NCI-H1436 (cell line): ENCODE results near the gene TRAPPC4.
"Not testable (repeated sequence)": the region's sequence is repeated elsewhere in the genome, so short reads cannot be mapped to it uniquely, and the experiment has no call there.

Experiments used
- DNase-seq: peaks from one replicate; lab custom pipeline; 2025; lab: John Stamatoyannopoulos, UW

The TRAPPC4 gene

DNA sequence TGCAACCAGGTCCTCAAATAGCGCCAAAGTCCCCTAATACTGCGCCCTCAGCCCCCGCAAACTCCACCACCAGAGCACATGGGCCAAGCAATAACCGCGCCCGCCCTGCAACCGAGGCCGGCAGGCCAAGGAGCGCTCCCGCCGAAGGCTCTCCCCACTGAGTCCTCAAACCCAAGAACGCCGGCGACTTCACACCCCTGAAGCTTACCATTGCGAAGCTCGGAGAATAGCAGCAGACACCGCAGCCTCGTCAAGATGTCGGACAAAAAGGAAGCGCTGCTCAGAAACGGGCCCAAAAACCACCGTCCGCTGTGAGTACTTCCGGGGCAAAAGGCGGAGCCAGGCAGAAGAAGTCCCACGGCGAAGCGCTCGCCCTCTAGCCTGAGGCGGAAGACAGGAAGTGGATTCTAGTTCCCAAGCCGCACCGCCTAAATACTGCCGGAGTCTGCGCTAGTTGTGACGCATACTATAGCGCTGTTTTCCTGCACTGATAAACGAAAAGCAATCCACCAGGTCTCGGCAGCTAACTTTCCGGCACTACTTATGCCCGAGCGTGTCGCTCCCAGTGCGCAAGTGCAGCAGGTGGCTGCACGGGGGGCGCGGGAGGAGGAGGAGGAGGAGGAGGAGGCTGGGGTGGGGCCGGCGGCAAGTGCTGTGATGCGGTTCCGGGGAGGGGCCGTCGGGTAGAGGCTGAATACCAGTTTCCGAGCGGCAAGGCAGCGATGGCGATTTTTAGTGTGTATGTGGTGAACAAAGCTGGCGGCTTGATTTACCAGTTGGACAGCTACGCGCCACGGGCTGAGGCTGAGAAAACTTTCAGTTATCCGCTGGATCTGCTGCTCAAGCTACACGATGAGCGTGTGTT, at the start of gene TRAPPC4, which contains the start of gene RPS25:
TRAPPC4 (plus strand) TSS at position 693 of the 865 bp plus-strand sequence; CDS start at position 723, 30 bp downstream.
RPS25 (minus strand) TSS at position 270 of the 865 bp plus-strand sequence; CDS start at position 211, 59 bp downstream.
- peak; percentile 93 for DNase-seq

DNA sequence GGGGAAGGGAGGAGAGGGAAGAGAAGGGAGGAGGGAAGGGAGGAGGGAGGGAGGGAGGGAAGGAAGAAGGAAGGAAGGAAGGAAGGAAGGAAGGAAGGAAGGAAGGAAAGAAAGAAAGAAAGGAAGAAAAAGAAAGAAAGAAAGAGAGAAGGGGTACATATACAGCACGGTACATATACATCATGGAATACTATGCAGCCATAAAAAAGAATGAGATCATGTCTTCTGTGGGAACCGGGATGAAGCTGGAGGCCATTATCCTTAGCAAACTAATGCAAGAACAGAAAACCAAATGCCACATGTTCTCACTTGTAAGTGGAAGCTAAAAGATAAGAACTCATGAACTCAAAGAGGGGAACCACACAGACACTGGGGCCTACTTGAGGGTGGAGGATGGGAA, 49.1 kb upstream of the TRAPPC4 start:
- not testable (repeated sequence) for DNase-seq

GRCh38 chr11:118971646-118972045, 46.9 kb upstream of the TRAPPC4 start, which contains the start of gene FOXR1:
FOXR1 (plus strand) TSS chr11:118971761; CDS start chr11:118971932, 171 bp downstream.
- no peak for DNase-seq

DNA sequence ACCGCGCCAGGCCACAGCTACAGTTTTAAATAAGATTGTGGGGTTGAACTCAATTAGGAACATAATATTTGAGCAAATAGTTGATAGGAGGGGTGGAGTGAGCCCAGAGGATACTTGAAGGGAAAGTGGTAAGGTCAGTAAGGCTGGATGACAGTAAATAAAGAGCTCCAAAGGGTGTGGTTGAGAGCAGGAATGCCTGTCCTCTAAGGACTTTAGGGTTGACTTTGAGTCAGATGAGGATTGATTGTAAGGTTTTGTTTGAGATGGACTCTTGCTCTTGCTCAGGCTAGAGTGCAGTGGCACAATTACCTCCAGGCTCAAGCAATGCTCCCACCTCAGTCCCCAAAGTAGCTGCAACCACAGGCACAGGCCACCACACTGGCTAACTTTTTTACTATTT, 44.6 kb upstream of the TRAPPC4 start:
- DNase-seq, result no peak

GRCh38 chr11:118975771-118976709, 42.5 kb upstream of the TRAPPC4 start:
- no peak for DNase-seq

DNA sequence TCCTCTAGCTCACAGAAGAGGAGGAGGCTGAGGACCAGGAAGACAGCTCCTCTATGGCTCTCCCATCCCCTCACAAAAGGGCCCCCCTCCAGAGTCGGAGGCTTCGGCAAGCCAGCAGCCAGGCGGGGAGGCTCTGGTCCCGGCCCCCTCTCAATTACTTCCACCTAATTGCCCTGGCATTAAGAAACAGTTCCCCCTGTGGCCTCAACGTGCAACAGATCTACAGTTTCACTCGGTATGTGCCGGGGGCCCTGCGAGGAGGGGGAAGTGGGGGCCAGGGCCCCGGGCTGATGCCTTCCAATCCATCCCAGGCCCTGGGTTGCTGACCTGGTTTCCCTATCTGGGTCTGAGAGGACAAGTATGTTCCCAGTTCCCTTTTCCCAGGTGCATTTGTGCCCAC, 39.1 kb upstream of the TRAPPC4 start:
- DNase-seq, result peak; percentile 9

- no peak for DNase-seq
Measured at GRCh38 chr11:118980191-118980881, 38.2 kb upstream of the TRAPPC4 start.

DNA sequence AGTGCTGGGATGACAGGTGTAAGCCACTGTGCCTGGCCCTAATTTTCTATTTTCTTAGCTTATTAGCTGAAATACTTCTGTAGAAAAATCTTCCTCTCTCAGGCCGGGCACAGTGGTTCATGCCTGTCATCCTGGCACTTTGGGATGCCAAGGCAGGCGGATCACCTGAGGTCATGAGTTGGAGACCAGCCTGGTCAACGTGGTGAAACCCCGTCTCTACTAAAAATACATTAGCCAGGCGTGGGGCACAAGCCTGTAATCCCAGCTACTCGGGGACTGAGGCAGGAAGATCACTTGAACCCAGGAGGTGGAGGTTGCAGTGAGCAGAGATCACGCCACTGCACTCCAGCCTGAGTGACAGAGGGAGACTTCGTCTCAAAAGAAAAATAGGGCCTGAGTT, 34.2 kb upstream of the TRAPPC4 start:
- not testable (repeated sequence) for DNase-seq

DNA sequence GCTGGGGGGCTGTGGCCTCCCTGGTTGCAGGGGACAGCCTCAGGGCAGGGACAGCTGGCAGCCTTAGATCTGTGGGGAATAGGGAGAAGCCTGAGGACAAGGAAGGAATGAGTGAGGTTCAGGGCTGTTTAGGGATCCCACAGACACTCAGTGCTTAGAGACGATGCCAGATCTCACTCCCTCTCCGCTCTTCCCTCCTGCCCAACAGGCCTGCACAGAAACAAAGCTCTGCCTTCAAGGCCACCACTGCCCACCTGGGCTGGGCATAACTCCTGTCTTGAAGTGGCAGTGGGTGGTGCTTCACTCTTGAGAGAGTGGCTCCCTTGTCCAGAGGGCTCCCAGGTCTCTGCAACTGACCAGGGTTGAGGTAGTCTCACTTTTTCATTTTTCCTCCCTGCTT, 33.7 kb upstream of the TRAPPC4 start:
- no peak for DNase-seq

GRCh38 chr11:118988280-118988679, 30.3 kb upstream of the TRAPPC4 start:
- DNase-seq, result no peak

DNA sequence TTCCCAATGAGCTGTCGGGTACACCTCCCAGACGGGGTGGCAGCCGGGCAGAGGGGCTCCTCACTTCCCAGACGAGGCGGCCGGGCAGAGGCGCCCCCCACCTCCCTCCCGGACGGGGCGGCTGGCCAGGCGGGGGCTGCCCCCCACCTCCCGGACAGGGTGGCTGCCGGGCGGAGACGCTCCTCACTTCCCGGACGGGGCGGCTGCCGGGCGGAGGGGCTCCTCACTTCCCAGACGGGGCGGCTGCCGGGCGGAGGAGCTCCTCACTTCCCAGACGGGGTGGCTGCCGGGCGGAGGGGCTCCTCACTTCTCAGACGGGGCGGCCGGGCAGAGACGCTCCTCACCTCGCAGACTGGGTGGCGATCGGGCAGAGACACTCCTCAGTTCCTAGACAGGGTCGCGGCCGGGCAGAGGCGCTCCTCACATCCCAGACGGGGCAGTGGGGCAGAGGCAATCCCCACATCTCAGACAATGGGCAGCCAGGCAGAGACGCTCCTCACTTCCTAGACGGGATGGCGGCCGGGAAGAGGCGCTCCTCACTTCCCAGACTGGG, 27.0 kb upstream of the TRAPPC4 start:
- not testable (repeated sequence) for DNase-seq

- DNase-seq, result no peak
Measured at GRCh38 chr11:118996926-118997626, 21.5 kb upstream of the TRAPPC4 start.

DNA sequence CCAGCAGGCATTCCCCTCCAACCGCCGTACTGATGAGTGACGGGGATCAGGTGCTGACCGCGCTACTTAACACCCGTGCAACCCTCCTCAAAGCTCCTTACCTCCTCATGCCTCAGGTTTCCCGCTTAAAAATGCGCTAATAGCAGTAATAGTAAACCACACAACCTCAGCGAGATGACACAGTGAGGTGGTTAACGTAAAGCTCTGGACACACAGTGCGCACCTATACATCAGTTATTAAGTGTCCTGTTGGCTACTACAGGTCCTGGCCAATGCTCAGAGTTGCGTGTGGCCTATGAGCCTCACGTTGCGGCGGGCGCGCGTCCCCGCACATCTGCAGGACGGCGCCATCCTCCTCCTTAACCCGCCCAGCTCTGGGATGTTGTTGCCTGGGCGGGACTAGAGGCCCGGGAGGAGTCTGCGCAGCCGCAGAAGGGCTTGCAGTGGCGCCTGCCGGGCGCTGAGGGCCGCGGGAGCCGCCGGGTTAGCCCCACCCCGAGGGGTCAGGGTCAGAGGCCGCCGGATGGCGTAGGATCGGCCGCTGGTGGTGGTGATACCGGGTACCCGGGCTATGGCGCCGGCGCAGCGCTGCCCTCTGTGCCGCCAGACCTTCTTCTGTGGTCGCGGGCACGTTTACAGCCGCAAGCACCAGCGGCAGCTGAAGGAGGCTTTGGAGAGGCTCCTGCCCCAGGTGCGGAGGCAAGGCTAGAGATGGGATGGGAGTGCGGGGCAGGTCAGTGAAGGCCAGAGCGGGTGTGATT, 20.8 kb upstream of the TRAPPC4 start, which contains the start of gene CENATAC:
CENATAC (plus strand) TSS at position 512 of the 761 bp plus-strand sequence; CDS start at position 572, 60 bp downstream.
- DNase-seq, result peak; percentile 92

GRCh38 chr11:118998388-118998717, 20.2 kb upstream of the TRAPPC4 start:
- DNase-seq, result no peak

DNA sequence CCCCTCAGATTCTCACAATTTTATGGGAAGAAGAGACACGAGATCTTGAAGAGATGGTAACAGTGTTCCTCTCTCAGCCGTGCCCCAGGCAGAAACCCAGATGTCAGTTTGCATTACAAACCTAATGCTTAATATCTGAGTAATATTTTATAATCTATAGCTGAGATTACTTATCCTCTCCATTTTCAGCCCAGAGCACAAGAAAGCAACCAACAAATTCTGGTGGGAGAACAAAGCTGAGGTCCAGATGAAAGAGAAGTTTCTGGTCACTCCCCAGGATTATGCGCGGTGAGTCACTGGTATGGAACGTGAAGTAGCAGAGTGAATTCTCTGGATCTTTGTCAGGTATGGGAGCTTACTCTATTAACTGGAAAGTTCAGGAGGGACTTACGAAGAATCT, 19.7 kb upstream of the TRAPPC4 start:
- DNase-seq, result no peak

- no peak for DNase-seq
Measured at GRCh38 chr11:119000906-119001305, 17.7 kb upstream of the TRAPPC4 start.

GRCh38 chr11:119006656-119007055, 11.9 kb upstream of the TRAPPC4 start:
- no peak for DNase-seq

DNA sequence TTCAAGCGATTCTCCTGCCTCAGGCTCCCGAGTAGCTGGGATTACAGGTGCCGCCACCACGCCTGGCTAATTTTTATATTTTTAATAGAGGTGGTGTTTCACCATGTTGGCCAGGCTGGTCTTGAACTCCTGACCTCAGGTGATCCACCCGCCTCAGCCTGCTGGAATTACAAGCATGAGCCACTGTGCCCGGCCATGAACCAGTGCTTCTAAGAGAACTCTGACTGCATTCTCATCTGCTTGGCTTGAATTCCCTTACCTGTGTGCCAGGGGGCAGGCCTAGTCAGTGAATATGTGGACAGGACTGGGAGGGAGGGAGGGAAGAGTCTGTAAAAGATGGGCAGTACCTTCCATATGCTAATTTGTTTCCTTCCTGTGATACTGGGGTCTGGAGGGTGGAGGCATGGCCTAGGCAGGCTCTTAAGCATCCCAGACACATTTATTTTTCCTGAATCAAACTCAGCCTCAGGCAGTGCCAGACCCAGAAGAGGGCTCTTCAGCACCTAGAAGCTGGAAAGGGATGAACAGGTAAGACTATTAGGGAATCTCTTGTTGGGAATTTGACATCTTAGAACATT, 7.0 kb upstream of the TRAPPC4 start:
- no peak for DNase-seq

GRCh38 chr11:119012629-119013170, 5.9 kb upstream of the TRAPPC4 start:
- no peak for DNase-seq
